ENCODE measurements around the gene LRRN2.

DNA sequence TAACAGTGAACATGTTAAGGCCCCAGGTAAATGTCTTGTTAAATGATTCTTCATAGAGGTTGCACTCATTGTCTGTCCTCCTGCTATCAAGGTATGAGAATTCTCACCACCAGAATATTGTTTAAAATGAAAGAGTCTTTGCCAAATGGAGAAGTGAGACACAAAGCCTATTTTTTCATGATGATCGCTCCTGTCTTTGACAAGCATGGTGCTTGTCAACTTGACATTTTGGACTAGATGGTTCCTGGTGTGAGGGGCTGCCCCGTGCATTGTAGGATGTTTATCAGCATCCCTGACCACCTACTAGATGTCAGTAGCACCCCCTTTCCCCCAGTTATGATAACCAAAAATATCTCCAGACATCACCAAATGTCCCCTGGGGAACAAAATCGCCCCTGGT is 103.8 kb downstream of the LRRN2 start:
- TF ChIP-seq, protein P1, sequence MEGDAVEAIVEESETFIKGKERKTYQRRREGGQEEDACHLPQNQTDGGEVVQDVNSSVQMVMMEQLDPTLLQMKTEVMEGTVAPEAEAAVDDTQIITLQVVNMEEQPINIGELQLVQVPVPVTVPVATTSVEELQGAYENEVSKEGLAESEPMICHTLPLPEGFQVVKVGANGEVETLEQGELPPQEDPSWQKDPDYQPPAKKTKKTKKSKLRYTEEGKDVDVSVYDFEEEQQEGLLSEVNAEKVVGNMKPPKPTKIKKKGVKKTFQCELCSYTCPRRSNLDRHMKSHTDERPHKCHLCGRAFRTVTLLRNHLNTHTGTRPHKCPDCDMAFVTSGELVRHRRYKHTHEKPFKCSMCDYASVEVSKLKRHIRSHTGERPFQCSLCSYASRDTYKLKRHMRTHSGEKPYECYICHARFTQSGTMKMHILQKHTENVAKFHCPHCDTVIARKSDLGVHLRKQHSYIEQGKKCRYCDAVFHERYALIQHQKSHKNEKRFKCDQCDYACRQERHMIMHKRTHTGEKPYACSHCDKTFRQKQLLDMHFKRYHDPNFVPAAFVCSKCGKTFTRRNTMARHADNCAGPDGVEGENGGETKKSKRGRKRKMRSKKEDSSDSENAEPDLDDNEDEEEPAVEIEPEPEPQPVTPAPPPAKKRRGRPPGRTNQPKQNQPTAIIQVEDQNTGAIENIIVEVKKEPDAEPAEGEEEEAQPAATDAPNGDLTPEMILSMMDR (IDR thresholded peaks at IDR 0.05; ENCODE audit: poor library complexity) = no peak
- TF ChIP-seq EZH2 (IDR thresholded peaks at IDR 0.05; ENCODE audit: borderline replicate concordance) (no peak), EZH2phosphoT487 (IDR thresholded peaks at IDR 0.05; ENCODE audit: low read depth, severe bottlenecking, unreplicated experiment) (no peak)
